Measurements from ENCODE around the gene SNX11. TPM values are rescaled to one million over a fixed set of nuclear protein-coding genes. Genes with fewer than 3 reads are reported as not detected.

The SNX11 gene
- total and polyA plus RNA-seq, 2 experiments from 2014 or later: 11.6 to 19.3 TPM

GRCh38 chr17:48137656-48138055, 30.1 kb downstream of the SNX11 start:
- no peaks in the 10 kb centered on the region for H3K9me3 ChIP-seq (ENCODE audit: low read depth)
- no peak for TF ChIP-seq CTCF (IDR thresholded peaks at IDR 0.05; ENCODE audit: low read depth, low read length)
- no peaks in the 10 kb centered on the region for H3K36me3 ChIP-seq
- no peaks in the 10 kb centered on the region for H3K4me1 ChIP-seq (ENCODE audit: low read depth)
- H3K27me3 ChIP-seq: peaks cover 7% of the 10 kb centered on the region
- H3K4me3 ChIP-seq: no peak overlapping the region
- no peak overlapping the region for H3K27ac ChIP-seq
- DNase-seq (ENCODE audit: low read depth in 1 of 2, low spot score in 1 of 2): no peak

GRCh38 chr17:48139944-48140343, 32.4 kb downstream of the SNX11 start:
- H3K4me1 ChIP-seq (ENCODE audit: low read depth): no peaks in the 10 kb centered on the region
- no peaks in the 10 kb centered on the region for H3K36me3 ChIP-seq
- DNase-seq (ENCODE audit: low read depth in 1 of 2, low spot score in 1 of 2): peak in 1 of 2 donors; percentile 7
- no peaks in the 10 kb centered on the region for H3K9me3 ChIP-seq (ENCODE audit: low read depth)
- no peak overlapping the region for H3K4me3 ChIP-seq
- TF ChIP-seq CTCF (IDR thresholded peaks at IDR 0.05; ENCODE audit: low read depth, low read length): no peak
- peaks cover 11% of the 10 kb centered on the region for H3K27me3 ChIP-seq
- H3K27ac ChIP-seq: no peak overlapping the region

- peaks cover 29% of the 10 kb centered on the region for H3K27me3 ChIP-seq
- peak in 1 of 2 donors; percentile 12 for DNase-seq (ENCODE audit: low read depth in 1 of 2, low spot score in 1 of 2)
Measured at GRCh38 chr17:48143629-48144028, 36.1 kb downstream of the SNX11 start.

GRCh38 chr17:48144231-48144630, 36.7 kb downstream of the SNX11 start:
- DNase-seq (ENCODE audit: low read depth in 1 of 2, low spot score in 1 of 2): no peak
- H3K27me3 ChIP-seq: peaks cover 35% of the 10 kb centered on the region
- H3K36me3 ChIP-seq: no peaks in the 10 kb centered on the region
- H3K4me1 ChIP-seq (ENCODE audit: low read depth): no peaks in the 10 kb centered on the region
- H3K9me3 ChIP-seq (ENCODE audit: low read depth): no peaks in the 10 kb centered on the region
- no peak for TF ChIP-seq CTCF (IDR thresholded peaks at IDR 0.05; ENCODE audit: low read depth, low read length)
- H3K27ac ChIP-seq: no peak overlapping the region
- no peak overlapping the region for H3K4me3 ChIP-seq

More at GRCh38 chr17:48143629-48144028, 36.1 kb downstream of the SNX11 start:
- Histone ChIP-seq H3K27ac (no peak overlapping the region), H3K4me3 (no peak overlapping the region), H3K4me1 (ENCODE audit: low read depth) (no peaks in the 10 kb centered on the region), H3K9me3 (ENCODE audit: low read depth) (no peaks in the 10 kb centered on the region), H3K36me3 (no peaks in the 10 kb centered on the region)
- TF ChIP-seq CTCF (IDR thresholded peaks at IDR 0.05; ENCODE audit: low read depth, low read length): no peak

- H3K4me1 ChIP-seq (ENCODE audit: low read depth): no peaks in the 10 kb centered on the region
- H3K27ac ChIP-seq: no peak overlapping the region
- no peak overlapping the region for H3K4me3 ChIP-seq
- no peaks in the 10 kb centered on the region for H3K9me3 ChIP-seq (ENCODE audit: low read depth)
- no peak for DNase-seq (ENCODE audit: low read depth in 1 of 2, low spot score in 1 of 2)
- H3K27me3 ChIP-seq: peaks cover 40% of the 10 kb centered on the region
- no peaks in the 10 kb centered on the region for H3K36me3 ChIP-seq
- TF ChIP-seq CTCF (IDR thresholded peaks at IDR 0.05; ENCODE audit: low read depth, low read length): no peak
Measured at GRCh38 chr17:48144976-48145798, 37.6 kb downstream of the SNX11 start.
